Neural crest cell (in vitro differentiated cells): ENCODE data around the gene SCYL1. TPM values are rescaled to one million over a fixed set of nuclear protein-coding genes. Genes with fewer than 3 reads are reported as not detected.

Experiments
- DNase-seq: peaks from one replicate; pipeline ENCODE4 v3.0.0; 2021; ENCODE audit warnings: low read depth, mixed read lengths, low spot score
- H3K27ac Mint-ChIP-seq: one replicate; pipeline ENCODE4 v1.8.0; 2021; ENCODE audit warnings: mild to moderate bottlenecking, mixed read lengths; ENCODE audit not compliant: unreplicated experiment
- H3K27me3 Mint-ChIP-seq: 2 replicates; pipeline ENCODE4 v1.8.0; 2021; ENCODE audit warnings: low read depth, mild to moderate bottlenecking, mixed read lengths
- H3K36me3 Mint-ChIP-seq: 2 replicates; pipeline ENCODE4 v1.8.0; 2021; ENCODE audit warnings: low read depth, mild to moderate bottlenecking, mixed read lengths
- H3K4me1 Mint-ChIP-seq: 2 replicates; pipeline ENCODE4 v1.8.0; 2021; ENCODE audit warnings: mixed read lengths
- H3K4me3 Mint-ChIP-seq: one replicate; pipeline ENCODE4 v1.8.0; 2021; ENCODE audit warnings: mild to moderate bottlenecking, mixed read lengths
- H3K9me3 Mint-ChIP-seq: 2 replicates; pipeline ENCODE4 v1.8.0; 2021; ENCODE audit warnings: mixed read lengths
- CTCF ChIP-seq: fragments of 200-600 bp; sonication (generic); conservative IDR thresholded peaks from 2 replicates; pipeline ENCODE4 v1.5.0; 2021; ENCODE audit warnings: antibody characterized with exemption, mild to moderate bottlenecking
- long read RNA-seq: library from polyadenylated mRNA; unstranded; transcript quantifications from one replicate; pipeline ENCODE4 v2.0.0, GENCODE V29; 2020
- total RNA-seq: library from RNA; stranded (reverse); gene quantifications from 2 replicates; pipeline ENCODE4 v1.2.1, GENCODE V29; 2021

SCYL1 gene
- 66.0 and 68.8 TPM in 2 replicates for total RNA-seq
- long read RNA-seq, partial matches to known transcripts: 3 of 9 reads
- long read RNA-seq, other reads (novel, unspliced or antisense): 2 of 9 reads

GRCh38 chr11:65524741-65525545 lies at the start of gene SCYL1:
SCYL1 (plus strand) TSS chr11:65525083; CDS start chr11:65525154, 71 bp downstream.
- H3K27me3 Mint-ChIP-seq: peaks cover 4% of the 10 kb centered on the region
- H3K4me1 Mint-ChIP-seq: peaks cover 35% of the 10 kb centered on the region
- no peak within 1 kb of the TSS for H3K27ac Mint-ChIP-seq
- no peaks in the 10 kb centered on the region for H3K9me3 Mint-ChIP-seq
- H3K36me3 Mint-ChIP-seq: no peaks in the 10 kb centered on the region
- DNase-seq: peak; percentile 74
- H3K4me3 Mint-ChIP-seq: peak within 1 kb of the TSS; percentile 86
- TF ChIP-seq CTCF: no peak

- no peak for TF ChIP-seq CTCF
- Mint-ChIP-seq H3K36me3 (no peaks in the 10 kb centered on the region), H3K27ac (peak overlapping the region; percentile 98), H3K27me3 (no peaks in the 10 kb centered on the region), H3K4me3 (peak overlapping the region; percentile 94), H3K9me3 (no peaks in the 10 kb centered on the region), H3K4me1 (peaks cover 42% of the 10 kb centered on the region)
- DNase-seq: no peak
These were observed 48.2 kb upstream of the SCYL1 start for GRCh38 chr11:65476632-65477148.

GRCh38 chr11:65477149-65477965 lies 47.5 kb upstream of the SCYL1 start:
- TF ChIP-seq CTCF: no peak
- no peaks in the 10 kb centered on the region for H3K9me3 Mint-ChIP-seq
- peak overlapping the region; percentile 98 for H3K27ac Mint-ChIP-seq
- H3K27me3 Mint-ChIP-seq: no peaks in the 10 kb centered on the region
- DNase-seq: peak; percentile 81
- peaks cover 42% of the 10 kb centered on the region for H3K4me1 Mint-ChIP-seq
- H3K4me3 Mint-ChIP-seq: peak overlapping the region; percentile 94
- H3K36me3 Mint-ChIP-seq: no peaks in the 10 kb centered on the region

GRCh38 chr11:65478388-65479183 lies 46.3 kb upstream of the SCYL1 start:
- H3K27me3 Mint-ChIP-seq: no peaks in the 10 kb centered on the region
- H3K9me3 Mint-ChIP-seq: no peaks in the 10 kb centered on the region
- no peaks in the 10 kb centered on the region for H3K36me3 Mint-ChIP-seq
- no peak for DNase-seq
- H3K27ac Mint-ChIP-seq: no peak overlapping the region
- no peak for TF ChIP-seq CTCF
- H3K4me1 Mint-ChIP-seq: peaks cover 44% of the 10 kb centered on the region
- H3K4me3 Mint-ChIP-seq: peak overlapping the region; percentile 81
